ENCODE data around the gene SYTL3.

Gene SYTL3

GRCh38 chr6:158638324-158638854 lies 11.5 kb upstream of the SYTL3 start:
- no peaks in the 10 kb centered on the region for H3K79me2 ChIP-seq (ENCODE audit: insufficient read depth, low read length)
- H3K9me2 ChIP-seq (replicated peaks; ENCODE audit: low read depth, low read length) = no peaks in the 10 kb centered on the region
- H3K36me3 ChIP-seq (ENCODE audit: insufficient read depth, low read length) = no peaks in the 10 kb centered on the region
- no peak for TF ChIP-seq CTCF (conservative IDR thresholded peaks at IDR 0.05; ENCODE audit: low read length)
- no peak for TF ChIP-seq EZH2phosphoT487 (IDR thresholded peaks at IDR 0.05; ENCODE audit: borderline replicate concordance)
- no peak overlapping the region for H3K4me2 ChIP-seq (ENCODE audit: low read depth, low read length, poor library complexity, severe bottlenecking)
- peaks cover 10% of the 10 kb centered on the region for H3K4me1 ChIP-seq (ENCODE audit: insufficient read depth, low read length, poor library complexity, severe bottlenecking)
- H4K20me1 ChIP-seq (ENCODE audit: insufficient read depth, low read length, poor library complexity, severe bottlenecking) = peaks cover 21% of the 10 kb centered on the region
- H3F3A ChIP-seq (ENCODE audit: low read depth) = peaks cover 8% of the 10 kb centered on the region; the same call in 1 of the 2 replicates
- H3K4me3 ChIP-seq (ENCODE audit: low read length, poor library complexity, severe bottlenecking) = no peak overlapping the region
- peaks cover 80% of the 10 kb centered on the region for H3K27me3 ChIP-seq (ENCODE audit: insufficient read depth, low read length, poor library complexity, severe bottlenecking)
- no peak overlapping the region for H2AFZ ChIP-seq (ENCODE audit: low read length)
- no peaks in the 10 kb centered on the region for H3K9me3 ChIP-seq (ENCODE audit: insufficient read depth, low read depth, low read length)
- H3K9ac ChIP-seq (ENCODE audit: low read depth, low read length, poor library complexity, severe bottlenecking) = no peak overlapping the region

DNA sequence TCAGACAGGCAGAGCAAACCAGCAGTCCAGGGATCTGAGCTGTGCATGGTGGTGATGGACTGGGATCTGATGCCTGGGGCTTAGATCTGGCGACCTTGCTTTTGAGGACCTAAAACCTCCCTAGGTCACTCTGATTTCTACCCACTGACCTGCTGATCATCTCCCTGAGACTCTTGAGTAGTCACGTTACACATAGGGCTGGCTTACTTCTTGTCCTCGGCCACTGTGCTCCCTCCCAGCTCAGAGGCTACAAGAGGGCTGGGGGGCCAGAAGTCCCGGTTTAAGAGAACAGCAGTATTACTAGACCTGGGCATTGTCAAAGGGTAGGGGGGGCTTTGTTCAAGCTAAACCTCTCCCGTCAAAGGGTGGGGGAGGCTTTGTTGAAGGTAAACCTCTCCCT lies 10.8 kb upstream of the SYTL3 start:
- peaks cover 8% of the 10 kb centered on the region; the same call in 1 of the 2 replicates for H3F3A ChIP-seq (ENCODE audit: low read depth)
- peaks cover 10% of the 10 kb centered on the region for H3K4me1 ChIP-seq (ENCODE audit: insufficient read depth, low read length, poor library complexity, severe bottlenecking)
- H3K9ac ChIP-seq (ENCODE audit: low read depth, low read length, poor library complexity, severe bottlenecking) = no peak overlapping the region
- no peaks in the 10 kb centered on the region for H3K9me2 ChIP-seq (replicated peaks; ENCODE audit: low read depth, low read length)
- no peaks in the 10 kb centered on the region for H3K79me2 ChIP-seq (ENCODE audit: insufficient read depth, low read length)
- H3K36me3 ChIP-seq (ENCODE audit: insufficient read depth, low read length) = no peaks in the 10 kb centered on the region
- H3K9me3 ChIP-seq (ENCODE audit: insufficient read depth, low read depth, low read length) = no peaks in the 10 kb centered on the region
- no peak overlapping the region for H2AFZ ChIP-seq (ENCODE audit: low read length)
- H3K4me2 ChIP-seq (ENCODE audit: low read depth, low read length, poor library complexity, severe bottlenecking) = no peak overlapping the region
- peaks cover 79% of the 10 kb centered on the region for H3K27me3 ChIP-seq (ENCODE audit: insufficient read depth, low read length, poor library complexity, severe bottlenecking)
- no peak overlapping the region for H3K4me3 ChIP-seq (ENCODE audit: low read length, poor library complexity, severe bottlenecking)
- H4K20me1 ChIP-seq (ENCODE audit: insufficient read depth, low read length, poor library complexity, severe bottlenecking) = peaks cover 17% of the 10 kb centered on the region
- TF ChIP-seq CTCF (conservative IDR thresholded peaks at IDR 0.05; ENCODE audit: low read length) (no peak), EZH2phosphoT487 (IDR thresholded peaks at IDR 0.05; ENCODE audit: borderline replicate concordance) (no peak)

DNA sequence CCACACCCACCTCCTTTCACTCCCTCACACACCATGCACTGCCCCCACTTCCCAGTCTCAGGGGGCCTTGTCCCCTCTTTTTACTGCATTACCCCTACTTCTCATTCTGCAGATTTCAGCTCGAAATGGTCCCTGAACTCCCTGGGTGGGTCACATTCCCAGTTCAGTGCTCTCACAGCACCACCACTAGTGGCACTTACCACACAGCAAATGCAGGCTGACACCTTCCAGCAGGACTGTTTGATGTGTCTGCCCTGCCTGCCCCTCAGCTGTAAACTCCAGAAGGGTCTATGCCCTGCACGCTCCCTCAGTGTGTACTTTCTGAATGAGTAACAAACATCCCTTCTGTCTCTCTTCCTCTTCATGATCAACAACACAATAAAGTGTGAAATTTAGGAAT lies 9.3 kb upstream of the SYTL3 start:
- Histone ChIP-seq H4K20me1 (ENCODE audit: insufficient read depth, low read length, poor library complexity, severe bottlenecking) (peaks cover 8% of the 10 kb centered on the region), H3K9ac (ENCODE audit: low read depth, low read length, poor library complexity, severe bottlenecking) (no peak overlapping the region), H3K4me2 (ENCODE audit: low read depth, low read length, poor library complexity, severe bottlenecking) (no peak overlapping the region), H3K9me3 (ENCODE audit: insufficient read depth, low read depth, low read length) (no peaks in the 10 kb centered on the region), H2AFZ (ENCODE audit: low read length) (no peak overlapping the region), H3K9me2 (replicated peaks; ENCODE audit: low read depth, low read length) (no peaks in the 10 kb centered on the region), H3K79me2 (ENCODE audit: insufficient read depth, low read length) (no peaks in the 10 kb centered on the region), H3K4me3 (ENCODE audit: low read length, poor library complexity, severe bottlenecking) (no peak overlapping the region), H3K27me3 (ENCODE audit: insufficient read depth, low read length, poor library complexity, severe bottlenecking) (peaks cover 90% of the 10 kb centered on the region), H3F3A (ENCODE audit: low read depth) (no peaks in the 10 kb centered on the region), H3K4me1 (ENCODE audit: insufficient read depth, low read length, poor library complexity, severe bottlenecking) (peaks cover 2% of the 10 kb centered on the region), H3K36me3 (ENCODE audit: insufficient read depth, low read length) (no peaks in the 10 kb centered on the region)
- TF ChIP-seq CTCF (conservative IDR thresholded peaks at IDR 0.05; ENCODE audit: low read length) = no peak
- TF ChIP-seq EZH2phosphoT487 (IDR thresholded peaks at IDR 0.05; ENCODE audit: borderline replicate concordance) = no peak
